ENCODE data around the gene CCDC33.

DNA sequence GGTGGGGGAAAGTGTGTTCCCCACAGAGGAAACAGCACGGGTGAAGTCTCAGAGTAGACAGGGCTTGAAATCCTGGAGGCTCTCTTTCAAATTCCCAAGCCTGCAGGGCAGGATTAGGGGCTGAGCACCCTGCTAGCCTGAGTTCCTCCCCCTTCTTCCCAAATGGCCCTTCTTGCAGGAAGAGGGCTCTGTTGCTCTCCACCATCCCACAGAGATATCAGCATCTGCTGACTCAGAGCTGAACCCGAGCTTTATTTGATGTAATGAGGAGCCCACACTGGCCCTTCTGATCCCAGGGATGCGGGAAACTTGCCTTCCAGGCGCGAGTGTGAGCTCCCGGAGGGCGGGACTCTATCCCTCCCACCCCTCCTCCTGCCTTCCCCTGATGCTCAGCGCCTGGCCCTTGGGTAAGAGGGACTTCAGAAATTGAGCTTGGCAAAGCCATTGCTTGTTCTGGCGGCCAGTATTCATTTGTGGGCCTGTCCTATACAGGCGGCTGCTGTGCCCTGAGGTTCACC lies 32.2 kb upstream of the CCDC33 start:
- TF ChIP-seq, protein P1, sequence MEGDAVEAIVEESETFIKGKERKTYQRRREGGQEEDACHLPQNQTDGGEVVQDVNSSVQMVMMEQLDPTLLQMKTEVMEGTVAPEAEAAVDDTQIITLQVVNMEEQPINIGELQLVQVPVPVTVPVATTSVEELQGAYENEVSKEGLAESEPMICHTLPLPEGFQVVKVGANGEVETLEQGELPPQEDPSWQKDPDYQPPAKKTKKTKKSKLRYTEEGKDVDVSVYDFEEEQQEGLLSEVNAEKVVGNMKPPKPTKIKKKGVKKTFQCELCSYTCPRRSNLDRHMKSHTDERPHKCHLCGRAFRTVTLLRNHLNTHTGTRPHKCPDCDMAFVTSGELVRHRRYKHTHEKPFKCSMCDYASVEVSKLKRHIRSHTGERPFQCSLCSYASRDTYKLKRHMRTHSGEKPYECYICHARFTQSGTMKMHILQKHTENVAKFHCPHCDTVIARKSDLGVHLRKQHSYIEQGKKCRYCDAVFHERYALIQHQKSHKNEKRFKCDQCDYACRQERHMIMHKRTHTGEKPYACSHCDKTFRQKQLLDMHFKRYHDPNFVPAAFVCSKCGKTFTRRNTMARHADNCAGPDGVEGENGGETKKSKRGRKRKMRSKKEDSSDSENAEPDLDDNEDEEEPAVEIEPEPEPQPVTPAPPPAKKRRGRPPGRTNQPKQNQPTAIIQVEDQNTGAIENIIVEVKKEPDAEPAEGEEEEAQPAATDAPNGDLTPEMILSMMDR (IDR thresholded peaks at IDR 0.05; ENCODE audit: low read depth, low read length) = no peak
- no peak for TF ChIP-seq EZH2phosphoT487 (IDR thresholded peaks at IDR 0.05; ENCODE audit: low read depth)

Data from OCI-LY3 (cell line).